IPS-18c (cell line): ENCODE data around the gene IMP3.

Source experiments
- H3K4me3 ChIP-seq: 2 replicates; pipeline ENCODE4 v1.7.0; 2013; ENCODE audit warnings: low read depth, mild to moderate bottlenecking, low read length, moderate library complexity; ENCODE audit not compliant: insufficient read depth
- H3K9me3 ChIP-seq: one replicate; pipeline ENCODE4 v1.6.1; 2013; ENCODE audit warnings: mild to moderate bottlenecking, low read length, moderate library complexity; ENCODE audit not compliant: control insufficient read depth, insufficient read depth

Gene IMP3

GRCh38 chr15:75598361-75598760, 41.7 kb downstream of the IMP3 start:
- Histone ChIP-seq H3K4me3 (no peak overlapping the region), H3K9me3 (no peaks in the 10 kb centered on the region)

GRCh38 chr15:75597667-75598341, 42.2 kb downstream of the IMP3 start:
- no peaks in the 10 kb centered on the region for H3K9me3 ChIP-seq
- no peak overlapping the region for H3K4me3 ChIP-seq

GRCh38 chr15:75596703-75597345, 43.2 kb downstream of the IMP3 start:
- no peaks in the 10 kb centered on the region for H3K9me3 ChIP-seq
- H3K4me3 ChIP-seq: no peak overlapping the region

GRCh38 chr15:75594276-75594675, 45.7 kb downstream of the IMP3 start:
- Histone ChIP-seq H3K4me3 (no peak overlapping the region), H3K9me3 (no peaks in the 10 kb centered on the region)

- no peak overlapping the region for H3K4me3 ChIP-seq
- H3K9me3 ChIP-seq: no peaks in the 10 kb centered on the region
Measured at GRCh38 chr15:75591655-75592364, 48.2 kb downstream of the IMP3 start.

GRCh38 chr15:75590239-75590638, 49.8 kb downstream of the IMP3 start:
- Histone ChIP-seq H3K9me3 (no peaks in the 10 kb centered on the region), H3K4me3 (no peak overlapping the region)
